Cardiac muscle cell (in vitro differentiated cells and primary cell): Measurements from ENCODE around the gene MYCBPAP. TPM values are rescaled to one million over a fixed set of nuclear protein-coding genes. Genes with fewer than 3 reads are reported as not detected.

ENCODE experiments used
- DNase-seq, 2 donors: peaks; one replicate each; pipeline versions ENCODE4 v3.0.0 to v3.0.0-alpha.2; 2010 to 2017; ENCODE audit warnings: low read depth in 1 of 2, low spot score in 1 of 2
- H3K27ac ChIP-seq: fragments of 200-600 bp; sonication (generic); 2 replicates; pipeline ENCODE4 v1.5.1; 2016
- H3K27me3 ChIP-seq: fragments of 200-600 bp; sonication (generic); 2 replicates; pipeline ENCODE4 v1.6.0; 2016; ENCODE audit warnings: control low read depth
- H3K36me3 ChIP-seq: fragments of 200-600 bp; sonication (generic); 2 replicates; pipeline ENCODE4 v1.5.1; 2016; ENCODE audit warnings: control low read depth
- H3K4me1 ChIP-seq: fragments of 200-600 bp; sonication (generic); 2 replicates; pipeline ENCODE4 v1.8.1; 2017; ENCODE audit warnings: low read depth, mild to moderate bottlenecking, mixed run types
- H3K4me3 ChIP-seq: fragments of 200-600 bp; sonication (generic); 2 replicates; pipeline ENCODE4 v1.5.1; 2016; ENCODE audit warnings: mild to moderate bottlenecking
- H3K9me3 ChIP-seq: fragments of 200-600 bp; sonication (generic); 2 replicates; pipeline ENCODE4 v1.5.1; 2017; ENCODE audit warnings: low read depth, mild to moderate bottlenecking, control low read depth
- CTCF ChIP-seq: IDR thresholded peaks from 2 replicates; pipeline ENCODE4 v1.5.1; 2012; ENCODE audit warnings: low read depth, mild to moderate bottlenecking, low read length
- polyA plus RNA-seq: library from polyadenylated mRNA; unstranded; fragments of >200 nt; fragmentation: Nextera tagmentation; extraction: Ambion mirVana; gene quantifications from 2 replicates; pipeline ENCODE4 v1.2.1, GENCODE V29; 2016
- total RNA-seq: library from RNA; depleted of rRNA; stranded (reverse); fragments of >200 nt; gene quantifications from 2 replicates; pipeline ENCODE4 v1.2.3, GENCODE V29; 2016

MYCBPAP gene
- total and polyA plus RNA-seq, 2 experiments from 2014 or later, result 1.2 to 3.2 TPM

- Histone ChIP-seq H3K36me3 (no peaks in the 10 kb centered on the region), H3K27ac (no peak overlapping the region), H3K4me3 (peak overlapping the region; percentile 64), H3K27me3 (peaks cover 50% of the 10 kb centered on the region), H3K9me3 (no peaks in the 10 kb centered on the region), H3K4me1 (peaks cover 37% of the 10 kb centered on the region)
- TF ChIP-seq CTCF, result no peak
- no peak for DNase-seq
These were observed 53.5 kb downstream of the MYCBPAP start for GRCh38 chr17:50561746-50562141.

GRCh38 chr17:50562242-50563091 lies 54.2 kb downstream of the MYCBPAP start:
- TF ChIP-seq CTCF, result no peak
- H3K4me3 ChIP-seq, result peak overlapping the region; percentile 64
- H3K4me1 ChIP-seq, result peaks cover 37% of the 10 kb centered on the region
- H3K27ac ChIP-seq, result no peak overlapping the region
- DNase-seq, result no peak
- no peaks in the 10 kb centered on the region for H3K9me3 ChIP-seq
- no peaks in the 10 kb centered on the region for H3K36me3 ChIP-seq
- peaks cover 50% of the 10 kb centered on the region for H3K27me3 ChIP-seq

GRCh38 chr17:50563092-50563511 lies 54.9 kb downstream of the MYCBPAP start:
- no peak for DNase-seq
- H3K4me1 ChIP-seq, result peaks cover 37% of the 10 kb centered on the region
- no peak overlapping the region for H3K27ac ChIP-seq
- TF ChIP-seq CTCF, result no peak
- peak overlapping the region; percentile 64 for H3K4me3 ChIP-seq
- H3K27me3 ChIP-seq, result peaks cover 47% of the 10 kb centered on the region
- H3K36me3 ChIP-seq, result no peaks in the 10 kb centered on the region
- no peaks in the 10 kb centered on the region for H3K9me3 ChIP-seq

GRCh38 chr17:50564916-50565315 lies 56.7 kb downstream of the MYCBPAP start:
- Histone ChIP-seq H3K4me3 (no peak overlapping the region), H3K36me3 (no peaks in the 10 kb centered on the region), H3K27ac (no peak overlapping the region), H3K27me3 (peaks cover 31% of the 10 kb centered on the region), H3K4me1 (peaks cover 42% of the 10 kb centered on the region), H3K9me3 (no peaks in the 10 kb centered on the region)
- DNase-seq, result peak in 1 of 2 donors; percentile 86
- TF ChIP-seq CTCF, result no peak

- DNase-seq, result peak in 1 of 2 donors; percentile 28
- Histone ChIP-seq H3K4me1 (peaks cover 49% of the 10 kb centered on the region), H3K4me3 (no peak overlapping the region), H3K27ac (no peak overlapping the region), H3K9me3 (no peaks in the 10 kb centered on the region), H3K27me3 (peaks cover 29% of the 10 kb centered on the region), H3K36me3 (no peaks in the 10 kb centered on the region)
- TF ChIP-seq CTCF, result no peak
These were observed 57.4 kb downstream of the MYCBPAP start for GRCh38 chr17:50565402-50566350.
